NT2/D1 (cell line): ENCODE results near the gene CYP2C19.
"Not testable (repeated sequence)": the region's sequence is repeated elsewhere in the genome, so short reads cannot be mapped to it uniquely, and the experiment has no call there.

Experiments
- DNase-seq: peaks from one replicate; pipeline ENCODE4 v3.0.0-alpha.2; 2011; ENCODE audit warnings: low read depth, low spot score
- H3K27me3 ChIP-seq: 2 replicates; pipeline ENCODE4 v1.6.0; 2011; ENCODE audit warnings: mild to moderate bottlenecking; ENCODE audit not compliant: insufficient read length, insufficient read depth
- H3K36me3 ChIP-seq: 2 replicates; pipeline ENCODE4 v1.6.1; 2011; ENCODE audit warnings: mild to moderate bottlenecking, low read length, mixed read lengths; ENCODE audit not compliant: insufficient read depth, insufficient read length
- H3K4me1 ChIP-seq: 2 replicates; pipeline ENCODE4 v1.5.1; 2011; ENCODE audit not compliant: insufficient read depth, insufficient read length
- H3K4me3 ChIP-seq: 2 replicates; pipeline ENCODE4 v1.5.1; 2011; ENCODE audit warnings: low read depth; ENCODE audit not compliant: insufficient read length
- H3K9ac ChIP-seq: 2 replicates; pipeline ENCODE4 v1.6.0; 2011; ENCODE audit warnings: low read depth; ENCODE audit not compliant: insufficient read length
- H3K9me3 ChIP-seq: 2 replicates; pipeline ENCODE4 v1.5.1; 2011; ENCODE audit warnings: mild to moderate bottlenecking, low read length; ENCODE audit not compliant: insufficient read depth
- SUZ12 ChIP-seq: IDR thresholded peaks from 2 replicates; pipeline ENCODE4 v1.6.1; 2011; ENCODE audit not compliant: insufficient read length, insufficient read depth; ENCODE audit errors: extremely low read depth
- YY1 ChIP-seq: IDR thresholded peaks from 2 replicates; pipeline ENCODE4 v1.6.1; 2011; ENCODE audit not compliant: insufficient read length, insufficient read depth
- ZNF274 ChIP-seq: IDR thresholded peaks from 2 replicates; pipeline ENCODE4 v1.6.1; 2011; ENCODE audit warnings: mild to moderate bottlenecking, low read depth, low read length

CYP2C19 gene

GRCh38 chr10:94879214-94879613, 116.7 kb downstream of the CYP2C19 start:
- Histone ChIP-seq H3K4me1 (no peaks in the 10 kb centered on the region), H3K27me3 (no peaks in the 10 kb centered on the region), H3K36me3 (no peaks in the 10 kb centered on the region), H3K4me3 (no peak overlapping the region), H3K9ac (no peak overlapping the region), H3K9me3 (no peaks in the 10 kb centered on the region)
- no peak for DNase-seq
- TF ChIP-seq SUZ12 (no peak), ZNF274 (no peak), YY1 (no peak)

GRCh38 chr10:94889123-94889522, 126.6 kb downstream of the CYP2C19 start:
- H3K27me3 ChIP-seq = no peaks in the 10 kb centered on the region
- no peak overlapping the region for H3K9ac ChIP-seq
- DNase-seq = no peak
- no peak overlapping the region for H3K4me3 ChIP-seq
- no peaks in the 10 kb centered on the region for H3K4me1 ChIP-seq
- no peaks in the 10 kb centered on the region for H3K36me3 ChIP-seq
- TF ChIP-seq YY1 (no peak), SUZ12 (no peak), ZNF274 (no peak)
- H3K9me3 ChIP-seq = peaks cover 7% of the 10 kb centered on the region; the same call in 1 of the 2 replicates

- Histone ChIP-seq H3K27me3 (no peaks in the 10 kb centered on the region), H3K4me1 (no peaks in the 10 kb centered on the region), H3K9ac (no peak overlapping the region), H3K9me3 (peaks cover 7% of the 10 kb centered on the region; the same call in 1 of the 2 replicates), H3K36me3 (no peaks in the 10 kb centered on the region), H3K4me3 (no peak overlapping the region)
- DNase-seq = no peak
- TF ChIP-seq SUZ12 (no peak), ZNF274 (no peak), YY1 (no peak)
These were observed 128.0 kb downstream of the CYP2C19 start for GRCh38 chr10:94890264-94891022.

GRCh38 chr10:94898414-94898813, 135.9 kb downstream of the CYP2C19 start:
- H3K27me3 ChIP-seq, H3K9ac ChIP-seq, H3K36me3 ChIP-seq, H3K4me3 ChIP-seq, H3K4me1 ChIP-seq, H3K9me3 ChIP-seq, DNase-seq: not testable (repeated sequence)

- H3K4me1 ChIP-seq = no peaks in the 10 kb centered on the region
- H3K4me3 ChIP-seq = no peak overlapping the region
- no peak for DNase-seq
- TF ChIP-seq ZNF274 (no peak), SUZ12 (no peak), YY1 (no peak)
- H3K36me3 ChIP-seq = no peaks in the 10 kb centered on the region
- no peaks in the 10 kb centered on the region for H3K27me3 ChIP-seq
- no peak overlapping the region for H3K9ac ChIP-seq
- no peaks in the 10 kb centered on the region for H3K9me3 ChIP-seq
These were observed 139.6 kb downstream of the CYP2C19 start for GRCh38 chr10:94902080-94902479.

- H3K4me3 ChIP-seq = no peak overlapping the region
- no peaks in the 10 kb centered on the region for H3K36me3 ChIP-seq
- no peak for DNase-seq
- H3K27me3 ChIP-seq = no peaks in the 10 kb centered on the region
- H3K9me3 ChIP-seq = no peaks in the 10 kb centered on the region
- no peaks in the 10 kb centered on the region for H3K4me1 ChIP-seq
- no peak overlapping the region for H3K9ac ChIP-seq
- TF ChIP-seq SUZ12 (no peak), YY1 (no peak), ZNF274 (no peak)
These were observed 140.1 kb downstream of the CYP2C19 start for GRCh38 chr10:94902570-94902969.
